H1 (cell line): Measurements from ENCODE around the gene CEP78. TPM values are rescaled to one million over a fixed set of nuclear protein-coding genes. Genes with fewer than 3 reads are reported as not detected.

Experiments
- BRCA1 ChIP-seq: IDR thresholded peaks from 2 replicates; pipeline ENCODE4 v1.6.1; 2012; ENCODE audit warnings: low read depth, low read length, improper control_type of control experiment
- CTBP2 ChIP-seq: IDR thresholded peaks from 2 replicates; pipeline ENCODE4 v1.7.0; 2011; ENCODE audit warnings: borderline replicate concordance, mild to moderate bottlenecking, moderate library complexity, mixed read lengths, low read length; ENCODE audit not compliant: insufficient read depth, insufficient read length
- GTF2F1 ChIP-seq: IDR thresholded peaks from 2 replicates; pipeline ENCODE4 v1.6.1; 2012; ENCODE audit warnings: low read depth, low read length, improper control_type of control experiment, borderline replicate concordance
- polyA plus RNA-seq, 7 experiments: library from polyadenylated mRNA; depleted of rRNA in 3 of 7; stranded (reverse) in 5 of 7; unstranded in 2 of 7; fragments of >200 nt in 5 of 7; fragments of 200-250 nt in 2 of 7; gene quantifications; 1 replicate in 5 of 7; 2 replicates in 1 of 7; 4 replicates in 1 of 7; pipeline versions ENCODE4 v1.2.1 to v1.2.3, GENCODE V29; 2011 to 2013; ENCODE audit warnings: missing spikeins in 2 of 7, mixed read lengths in 2 of 7
- total RNA-seq: library from RNA; stranded (reverse); fragmentation: NEBNext Ultra II Directional; extraction: Animal tissue kit (Norgen Biotek cat#: 25700); gene quantifications from 2 replicates; pipeline ENCODE4 v1.2.1, GENCODE V29; 2021
- TF ChIP-seq, protein P1 (sequence below), 3 experiments: IDR thresholded peaks; 1 replicate in 2 of 3; 2 replicates in 1 of 3; pipeline versions ENCODE4 v1.5.1 to v1.6.1; 2011; ENCODE audit warnings: low read length in 3 of 3, mild to moderate bottlenecking in 3 of 3, inconsistent platforms in 2 of 3, low read depth in 1 of 3, moderate library complexity in 1 of 3; ENCODE audit not compliant: insufficient read depth in 1 of 3; ENCODE audit errors: control extremely low read depth in 1 of 3
- TF ChIP-seq, protein P2 (sequence below): IDR thresholded peaks from 2 replicates; pipeline ENCODE4 v1.6.1; 2011; ENCODE audit warnings: low read length, improper control_type of control experiment

The CEP78 gene
- total and polyA plus RNA-seq, 2 of the 8 experiments (the other 6 are each of a cell fraction or from before 2014, with no cell fraction given), result 10.3 to 40.9 TPM

DNA sequence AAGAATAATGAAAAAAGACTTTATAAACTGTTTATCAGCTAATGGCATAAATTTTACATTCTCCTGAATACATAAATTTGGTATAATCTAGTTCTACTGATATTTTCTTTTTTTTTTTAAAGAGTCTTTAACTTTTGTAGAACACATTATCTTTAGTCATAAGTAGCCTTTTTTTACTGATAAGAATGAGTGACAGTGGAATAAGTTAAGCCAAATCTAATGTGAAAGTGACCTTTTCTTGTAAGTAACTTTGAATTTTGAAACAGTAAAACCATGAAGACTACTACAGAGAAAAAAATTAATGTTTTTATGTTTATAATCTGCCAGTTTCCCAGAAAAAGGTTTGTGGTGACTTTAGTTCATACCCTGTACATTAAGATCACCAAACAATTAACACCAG is 13.7 kb downstream of the CEP78 start (continued):
- TF ChIP-seq, protein P1, sequence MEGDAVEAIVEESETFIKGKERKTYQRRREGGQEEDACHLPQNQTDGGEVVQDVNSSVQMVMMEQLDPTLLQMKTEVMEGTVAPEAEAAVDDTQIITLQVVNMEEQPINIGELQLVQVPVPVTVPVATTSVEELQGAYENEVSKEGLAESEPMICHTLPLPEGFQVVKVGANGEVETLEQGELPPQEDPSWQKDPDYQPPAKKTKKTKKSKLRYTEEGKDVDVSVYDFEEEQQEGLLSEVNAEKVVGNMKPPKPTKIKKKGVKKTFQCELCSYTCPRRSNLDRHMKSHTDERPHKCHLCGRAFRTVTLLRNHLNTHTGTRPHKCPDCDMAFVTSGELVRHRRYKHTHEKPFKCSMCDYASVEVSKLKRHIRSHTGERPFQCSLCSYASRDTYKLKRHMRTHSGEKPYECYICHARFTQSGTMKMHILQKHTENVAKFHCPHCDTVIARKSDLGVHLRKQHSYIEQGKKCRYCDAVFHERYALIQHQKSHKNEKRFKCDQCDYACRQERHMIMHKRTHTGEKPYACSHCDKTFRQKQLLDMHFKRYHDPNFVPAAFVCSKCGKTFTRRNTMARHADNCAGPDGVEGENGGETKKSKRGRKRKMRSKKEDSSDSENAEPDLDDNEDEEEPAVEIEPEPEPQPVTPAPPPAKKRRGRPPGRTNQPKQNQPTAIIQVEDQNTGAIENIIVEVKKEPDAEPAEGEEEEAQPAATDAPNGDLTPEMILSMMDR (IDR thresholded peaks at IDR 0.05; ENCODE audit: control extremely low read depth in 1 of 3, insufficient read depth in 1 of 3, low read depth in 1 of 3, low read length in 3 of 3), result no peak
- TF ChIP-seq CTBP2 (no peak), GTF2F1 (no peak), BRCA1 (no peak)
- TF ChIP-seq, protein P2, sequence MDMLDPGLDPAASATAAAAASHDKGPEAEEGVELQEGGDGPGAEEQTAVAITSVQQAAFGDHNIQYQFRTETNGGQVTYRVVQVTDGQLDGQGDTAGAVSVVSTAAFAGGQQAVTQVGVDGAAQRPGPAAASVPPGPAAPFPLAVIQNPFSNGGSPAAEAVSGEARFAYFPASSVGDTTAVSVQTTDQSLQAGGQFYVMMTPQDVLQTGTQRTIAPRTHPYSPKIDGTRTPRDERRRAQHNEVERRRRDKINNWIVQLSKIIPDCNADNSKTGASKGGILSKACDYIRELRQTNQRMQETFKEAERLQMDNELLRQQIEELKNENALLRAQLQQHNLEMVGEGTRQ, result no peak
